Activated CD4-positive, alpha-beta T cell treated with anti-CD3 and anti-CD28 coated beads for 4 hours (primary cell): ENCODE results near the gene IFT122.
"Not testable (repeated sequence)": the region's sequence is repeated elsewhere in the genome, so short reads cannot be mapped to it uniquely, and the experiment has no call there.

Source experiments
- DNase-seq, 2 donors: peaks; one replicate each; pipeline ENCODE4 v3.0.0-alpha.2; 2020

Gene IFT122, protein sequence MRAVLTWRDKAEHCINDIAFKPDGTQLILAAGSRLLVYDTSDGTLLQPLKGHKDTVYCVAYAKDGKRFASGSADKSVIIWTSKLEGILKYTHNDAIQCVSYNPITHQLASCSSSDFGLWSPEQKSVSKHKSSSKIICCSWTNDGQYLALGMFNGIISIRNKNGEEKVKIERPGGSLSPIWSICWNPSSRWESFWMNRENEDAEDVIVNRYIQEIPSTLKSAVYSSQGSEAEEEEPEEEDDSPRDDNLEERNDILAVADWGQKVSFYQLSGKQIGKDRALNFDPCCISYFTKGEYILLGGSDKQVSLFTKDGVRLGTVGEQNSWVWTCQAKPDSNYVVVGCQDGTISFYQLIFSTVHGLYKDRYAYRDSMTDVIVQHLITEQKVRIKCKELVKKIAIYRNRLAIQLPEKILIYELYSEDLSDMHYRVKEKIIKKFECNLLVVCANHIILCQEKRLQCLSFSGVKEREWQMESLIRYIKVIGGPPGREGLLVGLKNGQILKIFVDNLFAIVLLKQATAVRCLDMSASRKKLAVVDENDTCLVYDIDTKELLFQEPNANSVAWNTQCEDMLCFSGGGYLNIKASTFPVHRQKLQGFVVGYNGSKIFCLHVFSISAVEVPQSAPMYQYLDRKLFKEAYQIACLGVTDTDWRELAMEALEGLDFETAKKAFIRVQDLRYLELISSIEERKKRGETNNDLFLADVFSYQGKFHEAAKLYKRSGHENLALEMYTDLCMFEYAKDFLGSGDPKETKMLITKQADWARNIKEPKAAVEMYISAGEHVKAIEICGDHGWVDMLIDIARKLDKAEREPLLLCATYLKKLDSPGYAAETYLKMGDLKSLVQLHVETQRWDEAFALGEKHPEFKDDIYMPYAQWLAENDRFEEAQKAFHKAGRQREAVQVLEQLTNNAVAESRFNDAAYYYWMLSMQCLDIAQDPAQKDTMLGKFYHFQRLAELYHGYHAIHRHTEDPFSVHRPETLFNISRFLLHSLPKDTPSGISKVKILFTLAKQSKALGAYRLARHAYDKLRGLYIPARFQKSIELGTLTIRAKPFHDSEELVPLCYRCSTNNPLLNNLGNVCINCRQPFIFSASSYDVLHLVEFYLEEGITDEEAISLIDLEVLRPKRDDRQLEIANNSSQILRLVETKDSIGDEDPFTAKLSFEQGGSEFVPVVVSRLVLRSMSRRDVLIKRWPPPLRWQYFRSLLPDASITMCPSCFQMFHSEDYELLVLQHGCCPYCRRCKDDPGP

DNA sequence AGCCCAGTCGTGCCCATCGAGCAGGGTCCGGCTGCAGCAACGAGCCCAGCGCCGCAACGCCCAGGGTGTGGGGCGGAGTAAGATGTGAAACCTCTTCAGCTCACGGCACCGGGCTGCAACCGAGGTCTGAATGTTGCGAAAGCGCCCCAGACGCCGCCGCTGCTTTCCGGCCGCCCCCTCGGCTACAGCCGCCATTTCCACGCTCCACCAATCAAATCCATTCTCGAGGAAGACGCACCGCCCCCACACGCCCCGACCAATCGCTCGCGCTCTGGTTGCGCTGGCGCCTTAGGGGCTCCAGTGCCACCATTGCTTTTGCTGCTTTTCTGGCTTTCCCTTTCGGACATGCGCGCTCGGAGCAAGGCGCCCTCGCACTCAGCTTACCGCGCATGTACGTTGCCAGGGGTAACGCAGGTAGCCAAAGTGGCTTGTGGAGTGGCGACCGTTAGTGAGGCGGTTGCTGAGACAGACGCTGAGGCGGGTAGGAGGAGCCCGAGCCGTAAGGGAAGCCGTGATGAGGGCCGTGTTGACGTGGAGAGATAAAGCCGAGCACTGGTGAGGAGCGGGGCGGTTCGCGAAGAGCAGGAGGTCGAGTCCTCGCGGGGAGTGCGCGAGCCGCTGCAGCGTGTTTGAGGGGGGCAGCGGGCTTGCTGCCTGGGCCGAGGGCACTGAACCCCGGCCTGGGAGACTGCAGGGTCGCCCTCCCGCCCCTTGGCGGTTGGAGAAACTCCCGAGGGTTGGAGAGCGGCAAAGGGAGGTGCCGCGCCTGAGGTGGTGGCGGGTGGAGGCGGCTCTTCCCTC lies at the start of gene IFT122, which contains the start of gene MBD4:
Gene IFT122 (plus strand): TSS at position 408 of the 801 bp plus-strand sequence. CDS start 107 bp downstream, at position 515.
Gene MBD4 (minus strand): TSS at position 132 of the 801 bp plus-strand sequence. CDS start 115 bp downstream, at position 17.
- DNase-seq: peak; percentile 98

DNA sequence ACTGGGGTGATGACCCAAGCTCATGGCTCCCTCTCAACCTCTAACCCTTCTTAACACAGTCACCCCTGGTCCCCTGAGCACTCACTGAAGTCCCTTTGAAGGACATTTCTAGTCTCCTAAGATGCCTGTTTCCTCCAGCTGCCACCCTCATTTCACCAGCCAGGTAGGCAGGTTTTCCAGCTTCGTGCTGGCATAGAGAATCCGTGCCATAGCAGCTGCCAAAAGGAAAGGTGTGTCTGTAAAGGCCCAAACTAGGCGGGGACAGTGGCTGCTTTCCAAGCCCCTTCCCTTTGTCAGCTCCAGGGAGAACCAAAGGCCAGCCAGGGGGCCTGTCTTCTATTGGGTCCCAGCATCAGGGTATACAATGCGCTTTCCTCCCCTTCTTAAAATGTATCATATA lies 48.4 kb upstream of the IFT122 start:
- DNase-seq: not testable (repeated sequence)

DNA sequence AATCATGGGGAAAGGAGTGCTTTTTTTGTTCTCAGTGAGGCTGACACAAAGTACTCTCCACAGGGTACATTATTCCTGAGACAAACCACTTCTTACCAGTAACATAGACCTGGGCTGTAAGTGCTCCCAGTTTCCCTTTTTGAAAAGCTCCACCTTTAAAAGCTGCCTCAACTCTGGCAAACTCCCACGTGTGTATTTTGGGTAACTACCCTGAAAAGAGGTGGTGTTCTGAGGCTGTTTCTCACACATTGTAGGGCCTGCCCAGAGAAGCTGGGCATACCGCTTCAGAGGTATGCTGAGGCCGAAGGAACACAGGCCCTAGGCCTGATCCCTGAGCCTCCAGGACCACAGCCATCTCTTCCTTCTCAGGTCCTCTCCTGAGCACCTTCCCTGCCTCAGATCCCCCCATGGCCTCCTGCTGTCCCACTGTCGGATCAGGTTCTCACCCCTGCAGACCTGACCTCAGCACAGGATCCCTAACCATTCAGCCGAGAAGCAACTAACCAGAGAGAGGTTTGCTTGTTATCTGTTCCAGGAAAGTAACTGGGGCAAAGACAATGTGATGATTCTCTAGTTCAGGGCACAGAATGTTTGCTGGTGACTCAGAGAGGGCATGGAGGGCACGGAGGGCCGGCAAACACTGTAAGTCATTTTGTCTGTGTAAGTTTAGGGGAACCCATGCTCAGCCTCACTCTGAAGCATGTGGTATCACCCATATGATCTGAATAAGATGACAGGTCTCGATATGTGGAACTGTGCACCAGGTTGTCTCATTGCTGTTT lies 47.7 kb upstream of the IFT122 start:
- DNase-seq: not testable (repeated sequence)

DNA sequence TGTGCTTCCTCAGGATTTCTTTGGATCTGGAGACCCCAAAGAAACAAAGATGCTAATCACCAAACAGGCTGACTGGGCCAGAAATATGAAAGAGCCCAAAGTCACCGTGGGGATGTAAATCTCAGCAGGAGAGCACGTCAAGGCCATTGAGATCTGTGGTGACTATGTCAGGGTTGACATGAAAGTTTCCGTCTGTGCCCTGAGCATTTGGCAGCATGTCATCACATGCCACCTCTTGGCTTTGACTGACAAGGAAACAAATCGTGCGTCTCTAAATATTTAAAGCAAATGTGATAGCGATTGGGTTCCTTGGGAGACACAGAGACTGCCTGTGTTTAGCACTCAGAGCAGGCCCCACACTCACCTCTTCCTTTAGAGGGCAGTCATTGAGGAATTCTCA lies 46.8 kb upstream of the IFT122 start:
- no peak for DNase-seq

DNA sequence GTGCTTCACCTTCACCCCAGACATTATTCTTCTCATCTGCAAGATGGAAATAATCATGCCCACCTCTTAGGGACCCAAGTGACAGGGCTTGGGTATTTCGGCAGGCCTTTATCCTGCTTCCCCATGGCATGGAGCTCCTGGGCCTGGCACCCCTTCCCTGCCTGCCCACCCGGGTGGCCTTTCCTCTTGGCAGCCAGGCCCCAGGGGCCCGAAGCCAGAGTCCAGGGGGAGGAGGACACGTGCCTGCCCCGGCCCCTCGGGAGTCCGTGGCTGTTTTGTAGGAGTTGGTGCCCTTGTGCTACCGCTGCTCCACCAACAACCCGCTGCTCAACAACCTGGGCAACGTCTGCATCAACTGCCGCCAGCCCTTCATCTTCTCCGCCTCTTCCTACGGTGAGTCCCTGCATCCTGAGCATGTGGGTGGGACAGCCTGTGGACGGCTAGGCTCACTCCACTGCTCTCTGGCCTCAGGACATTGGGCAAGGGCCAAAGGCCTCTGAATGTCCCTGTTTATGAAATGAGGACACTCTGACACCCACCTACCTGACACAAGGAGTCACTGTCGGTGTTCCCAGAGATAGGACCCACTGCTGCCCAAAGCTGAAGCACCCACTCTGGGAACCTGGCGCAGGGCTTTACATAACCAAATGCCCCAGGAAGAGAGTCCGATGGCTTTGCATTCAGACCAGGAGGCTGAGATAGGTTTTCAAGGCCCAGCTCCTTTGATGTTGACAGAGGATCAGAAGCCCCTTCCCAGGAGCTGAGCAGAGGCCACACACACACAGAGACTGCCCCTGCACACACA lies 46.1 kb upstream of the IFT122 start:
- DNase-seq: not testable (repeated sequence)

DNA sequence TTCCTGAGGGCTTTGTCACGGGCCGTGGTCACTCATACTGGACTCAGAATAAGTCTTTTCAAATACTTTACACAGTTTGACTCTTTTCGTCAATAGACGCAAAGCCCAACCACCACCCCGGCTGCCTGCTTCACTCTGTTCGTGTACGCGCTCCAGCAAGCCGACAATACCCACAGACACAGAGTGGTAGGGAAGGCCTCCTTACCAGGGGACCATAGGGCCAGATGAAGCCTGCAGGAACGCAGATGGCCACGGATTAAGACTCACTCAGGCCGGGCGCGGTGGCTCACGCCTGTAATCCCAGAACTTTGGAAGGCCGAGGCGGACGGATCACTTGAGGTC lies 41.2 kb upstream of the IFT122 start:
- peak in 1 of 2 donors; percentile 9 for DNase-seq

DNA sequence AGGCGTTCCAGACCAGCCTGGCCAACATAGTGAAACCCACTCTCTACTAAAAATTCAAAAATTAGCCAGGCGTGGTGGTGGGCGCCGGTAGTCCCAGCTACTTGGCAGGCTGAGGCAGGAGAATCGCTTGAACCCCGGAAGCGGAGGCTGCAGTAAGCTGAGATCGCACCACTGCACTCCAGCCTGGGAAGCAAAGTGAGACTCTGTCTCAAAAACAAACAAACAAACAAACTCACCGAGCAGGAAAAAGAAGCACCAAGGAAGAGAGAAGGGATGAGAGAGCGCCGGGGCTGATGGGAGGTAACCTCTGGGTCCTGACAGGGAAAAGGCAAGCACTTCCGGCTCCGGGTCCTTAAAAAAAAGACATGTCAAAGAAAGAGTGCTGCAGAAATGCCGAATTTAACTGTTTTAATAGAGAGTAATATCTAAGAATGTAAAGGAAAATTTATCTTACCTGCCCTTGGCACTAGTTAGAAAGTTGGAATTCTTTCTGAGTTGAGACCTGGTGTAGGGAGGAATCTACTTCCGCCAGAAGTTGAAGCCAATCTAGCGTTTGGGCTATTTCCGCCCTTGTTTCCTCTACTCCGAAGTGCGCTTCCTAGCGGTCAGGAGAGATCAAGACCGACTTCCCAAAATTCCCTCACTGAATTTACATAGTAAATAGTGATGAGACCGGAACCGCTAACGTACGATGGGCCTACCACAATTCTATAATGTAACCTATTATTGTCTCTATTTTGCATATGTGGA lies 40.7 kb upstream of the IFT122 start:
- peak; percentile 67 to 77 for DNase-seq

DNA sequence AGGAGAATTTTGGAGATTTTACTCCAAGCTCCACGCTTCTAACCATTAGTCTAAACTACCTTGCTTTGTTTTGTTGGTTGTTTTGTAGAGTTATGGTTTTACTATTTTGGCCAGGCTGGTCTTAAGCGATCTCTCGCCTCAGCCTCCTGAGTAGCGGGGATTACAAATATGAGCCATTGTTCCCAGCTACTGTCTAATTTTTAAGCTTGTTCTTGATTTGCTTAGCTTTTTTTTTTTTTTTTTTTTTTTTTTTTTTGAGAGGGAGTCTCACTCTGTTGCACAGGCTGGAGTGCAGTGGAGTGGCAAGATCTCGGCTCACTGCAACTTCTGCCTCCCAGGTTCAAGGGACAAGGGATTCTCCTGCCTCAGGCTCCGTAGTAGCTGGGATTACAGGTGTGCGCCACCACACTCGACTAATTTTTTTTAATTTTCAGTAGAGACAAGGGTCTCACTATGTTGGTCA lies 40.1 kb upstream of the IFT122 start:
- no peak for DNase-seq

DNA sequence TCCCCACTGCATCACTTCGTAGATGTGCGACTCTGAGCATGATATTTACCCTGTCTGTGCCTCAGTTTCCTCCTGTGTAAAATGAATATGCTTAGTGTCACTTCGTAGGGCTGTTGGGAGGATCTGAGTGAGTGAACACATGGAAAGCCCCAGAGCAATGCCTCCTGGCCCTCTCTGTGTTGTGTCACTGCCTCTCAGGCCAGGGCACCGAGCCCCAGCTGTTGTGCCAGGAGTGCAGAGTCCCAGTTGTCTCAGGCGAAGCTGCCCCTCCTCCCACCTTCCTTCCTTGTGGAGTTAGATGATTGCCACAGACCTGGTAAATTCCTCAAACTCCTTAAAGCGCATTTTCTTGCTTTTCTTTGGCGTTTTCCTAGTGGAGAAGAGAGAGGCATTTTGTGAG lies 37.8 kb upstream of the IFT122 start:
- no peak for DNase-seq

DNA sequence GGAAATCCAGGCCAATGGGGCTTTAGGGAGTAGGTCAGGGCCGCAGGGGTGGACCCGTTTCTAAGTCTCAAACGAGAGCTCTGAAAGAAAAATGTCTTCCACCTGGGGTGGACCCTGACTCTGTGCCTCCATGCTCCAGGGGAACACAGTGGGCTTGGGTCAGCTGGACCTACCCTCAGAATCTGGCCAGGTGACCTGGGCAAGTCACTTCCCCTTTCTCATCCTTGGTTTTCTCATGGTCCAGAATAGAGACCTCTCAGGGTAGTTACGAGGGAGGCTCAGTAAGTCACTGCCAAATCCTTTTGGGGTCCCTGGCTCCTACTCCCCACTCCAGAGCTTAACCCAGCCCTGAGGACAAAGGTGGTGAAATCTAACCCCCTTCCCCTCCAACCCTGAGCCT lies 37.4 kb upstream of the IFT122 start:
- DNase-seq: no peak

DNA sequence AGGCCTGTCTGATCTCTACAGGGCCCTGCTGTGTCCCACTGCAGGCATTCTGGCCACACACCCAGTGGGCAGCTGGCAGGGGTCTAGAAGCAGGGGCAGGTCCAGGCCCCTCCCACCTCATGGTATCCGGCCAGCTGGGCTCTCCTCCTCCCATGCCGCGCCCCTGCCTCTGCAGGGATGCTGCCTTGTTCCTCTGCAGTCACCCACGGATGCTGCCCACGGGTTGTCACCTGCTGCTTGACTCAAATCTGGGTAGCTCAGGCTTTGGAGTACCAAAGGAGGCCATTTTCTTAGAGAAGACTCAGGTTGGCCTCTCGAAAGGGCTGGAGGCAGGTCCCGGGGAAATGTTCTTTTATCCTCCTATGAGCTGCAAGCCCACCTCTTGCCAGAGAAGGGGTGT lies 36.6 kb upstream of the IFT122 start:
- DNase-seq: no peak

DNA sequence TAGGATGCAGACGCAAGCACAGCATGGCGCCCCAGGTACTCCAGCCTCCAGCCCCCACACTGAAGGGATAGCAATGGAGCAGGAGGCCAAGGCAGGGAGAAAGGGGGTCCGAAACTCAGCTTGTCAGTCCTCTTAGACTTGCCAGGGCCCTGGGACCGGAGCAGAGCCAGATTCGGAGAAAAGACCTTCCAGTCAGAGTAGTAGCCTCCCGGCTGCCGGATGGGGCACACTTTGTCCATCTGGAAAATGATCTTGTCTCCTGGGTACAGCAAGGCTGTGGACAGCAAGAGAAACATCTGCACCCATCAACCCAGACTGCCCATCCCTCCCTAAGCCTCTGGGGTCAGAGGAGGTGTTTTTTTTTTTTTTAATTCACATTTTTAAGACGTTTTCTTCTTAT lies 35.9 kb upstream of the IFT122 start:
- no peak for DNase-seq

DNA sequence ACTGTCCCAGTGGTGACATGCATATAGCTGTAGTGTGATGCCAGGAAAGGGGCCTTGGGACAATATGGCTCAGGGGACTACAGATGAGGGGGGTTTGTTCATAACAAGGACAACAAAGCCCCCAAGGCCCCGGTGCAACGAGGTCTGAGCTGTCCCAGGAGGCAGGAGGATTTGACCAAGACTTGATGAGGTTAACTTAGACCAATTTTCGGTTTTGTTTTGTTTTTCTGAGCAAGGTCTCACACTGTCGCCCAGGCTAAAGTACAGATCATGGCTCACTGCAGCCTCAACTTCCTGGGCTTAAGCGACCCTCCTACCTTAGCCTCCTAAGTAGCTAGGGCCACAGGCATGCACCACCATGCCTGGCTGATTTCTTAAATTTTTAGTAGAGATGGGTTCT lies 35.4 kb upstream of the IFT122 start:
- no peak for DNase-seq

DNA sequence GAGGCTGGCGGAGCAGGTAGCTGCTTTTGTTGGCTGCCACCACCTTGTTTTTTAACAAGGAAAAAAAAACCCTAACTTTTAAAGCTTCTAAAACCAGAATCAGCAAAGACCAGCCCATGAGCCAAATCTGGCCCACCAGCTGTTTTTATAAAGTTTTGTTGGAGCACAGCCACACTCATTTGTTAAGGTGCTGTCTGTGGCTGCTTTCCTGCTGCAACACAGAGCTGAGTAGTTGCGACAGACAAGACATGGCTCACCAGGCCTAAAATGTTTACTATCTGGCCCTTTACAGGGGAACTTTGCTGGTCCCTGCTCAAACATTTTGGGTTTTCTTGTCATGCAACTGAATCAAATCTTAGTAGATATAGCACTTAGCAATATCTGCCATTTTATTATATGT lies 30.5 kb upstream of the IFT122 start:
- DNase-seq: no peak

DNA sequence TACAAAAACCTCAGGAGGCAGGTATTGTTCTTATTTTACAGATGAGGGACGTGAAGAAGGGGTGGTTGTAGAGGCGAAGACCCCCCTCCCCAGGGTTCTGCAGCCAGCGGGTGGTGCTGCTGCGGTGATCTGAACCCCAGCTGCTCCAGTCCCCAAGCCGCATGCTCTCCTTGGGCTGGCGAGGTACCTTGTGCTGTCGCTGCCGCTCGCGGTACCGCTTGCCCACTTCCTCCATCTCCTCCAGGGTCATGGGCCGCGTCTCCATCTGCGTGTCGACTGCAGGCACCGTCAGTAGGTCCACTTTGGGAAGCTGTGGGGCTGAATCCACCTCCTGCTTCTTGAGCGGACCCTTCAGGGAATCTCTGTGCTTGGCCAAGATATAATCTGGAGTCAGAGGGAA lies 29.1 kb upstream of the IFT122 start:
- DNase-seq: no peak

DNA sequence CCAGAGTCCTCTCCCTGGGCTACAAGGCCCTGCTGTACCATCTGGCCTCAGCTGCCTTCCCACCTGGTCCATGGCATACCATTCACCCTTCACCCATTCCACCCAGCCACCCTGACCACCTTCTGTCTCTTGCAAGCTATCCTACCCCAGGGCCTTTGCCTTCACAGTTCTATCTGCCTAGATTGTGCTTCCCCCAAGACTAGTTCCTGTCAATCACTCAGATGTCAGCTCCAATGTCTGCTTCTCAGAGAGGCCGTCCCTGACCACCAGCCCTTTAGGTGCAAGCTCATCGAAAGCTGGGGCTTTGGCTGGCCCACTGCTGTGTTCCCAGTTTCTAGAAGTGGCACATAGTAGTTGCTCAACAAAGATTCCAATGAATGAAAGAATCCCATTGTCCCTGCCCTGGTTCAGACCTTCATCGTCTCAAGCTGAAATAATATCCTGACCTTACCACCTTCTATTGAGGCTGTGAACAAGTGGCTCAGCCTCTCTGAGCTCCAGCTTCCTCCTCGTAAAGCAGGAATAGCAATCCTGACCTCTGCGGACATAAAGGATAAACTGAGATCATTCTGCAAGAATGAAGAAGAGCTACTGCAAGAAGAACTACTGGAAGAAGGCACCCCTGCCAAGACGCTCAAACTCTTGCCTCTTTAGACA lies 27.4 kb upstream of the IFT122 start:
- no peak for DNase-seq

DNA sequence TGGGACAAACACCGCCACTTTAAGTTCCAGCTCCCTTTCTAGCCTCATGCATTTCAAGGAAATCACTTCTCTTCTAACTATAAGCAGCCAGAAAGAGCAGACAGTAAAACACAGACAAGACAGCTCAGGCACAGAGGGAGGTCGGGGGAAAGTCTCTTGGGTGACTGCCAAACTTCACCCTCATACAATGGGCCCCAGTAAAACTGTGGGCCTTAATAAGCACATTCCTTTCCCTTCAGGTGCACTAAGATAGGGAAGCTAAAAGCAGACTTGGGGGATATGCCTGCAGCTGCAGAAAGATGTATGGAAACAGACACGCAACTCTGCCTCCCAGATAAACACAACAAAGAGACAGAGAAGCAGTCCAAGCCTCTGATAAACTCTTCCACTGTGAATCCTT lies 26.8 kb upstream of the IFT122 start:
- not testable (repeated sequence) for DNase-seq

DNA sequence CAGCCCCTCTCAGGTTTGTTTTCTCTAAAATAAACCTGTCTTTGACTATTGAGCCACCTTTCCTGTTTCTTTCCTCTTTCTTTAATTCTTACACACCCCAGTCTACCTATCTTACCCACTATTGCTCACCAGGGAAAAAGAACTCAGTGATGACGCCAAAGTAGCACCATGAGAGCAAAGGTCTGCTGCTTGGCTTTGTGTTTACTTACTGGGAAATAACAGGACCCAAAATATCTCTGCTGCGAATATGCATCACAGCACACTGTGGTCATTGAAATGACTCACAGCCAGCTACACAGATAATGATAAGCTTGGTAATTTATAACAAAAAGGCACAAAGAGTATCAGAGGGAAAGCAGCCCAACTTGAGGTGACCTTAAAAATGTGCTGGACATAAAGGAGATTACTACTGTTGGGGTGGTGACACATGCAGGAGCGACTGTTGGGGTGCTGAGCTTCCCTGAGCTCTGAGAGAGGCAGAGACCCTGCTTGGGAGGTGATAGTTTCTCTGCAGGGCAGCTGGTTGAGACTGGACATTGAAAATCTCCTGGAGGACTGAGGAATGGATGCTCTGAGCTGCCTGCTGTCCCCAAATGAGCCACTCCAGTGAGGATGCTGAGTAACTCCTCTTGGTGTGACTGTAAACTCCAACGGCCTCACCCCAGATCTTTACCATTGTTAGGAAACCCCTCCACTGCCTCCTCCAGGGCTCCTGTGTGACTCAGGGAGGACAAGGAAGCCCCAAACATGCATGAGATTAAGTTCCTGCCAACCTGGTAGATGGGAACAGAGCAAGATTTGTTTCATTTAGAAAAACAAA lies 26.1 kb upstream of the IFT122 start:
- no peak for DNase-seq
